GM12878 (cell line): ENCODE results near the gene TTC23L. TPM values are rescaled to one million over a fixed set of nuclear protein-coding genes. Genes with fewer than 3 reads are reported as not detected.

Source experiments
- ATAC-seq: fragments of 200-7000 bp; cut with Tn5 transposase; 3 replicates; pipeline ENCODE4 v1.9.1; 2020; ENCODE audit warnings: mild to moderate bottlenecking, moderate library complexity
- BruUV-seq: library from RNA; stranded (reverse); fragments of 400-500 nt; replicated peaks from 2 replicates; lab custom pipeline; 2021; lab: Mats Ljungman, UMichigan
- CTCF ChIA-PET: fragments of 300-600 bp; sonication (Branson Sonifier 250); formaldehyde crosslinking; extraction: SDS; loops from one replicate; lab custom pipeline; 2021; ENCODE audit warnings: inconsistent platforms; lab: Yijun Ruan, JAX
- POLR2A ChIA-PET: fragments of 350-600 bp; formaldehyde crosslinking; extraction: SDS; loops from one replicate; lab custom pipeline; 2021; ENCODE audit warnings: inconsistent platforms; lab: Charles Lee
- RAD21 ChIA-PET: fragments of 300-600 bp; sonication (Branson Sonifier 250); formaldehyde crosslinking; loops from one replicate; lab custom pipeline; 2023; ENCODE audit warnings: antibody characterized with exemption; ENCODE audit not compliant: unreplicated experiment; lab: Charles Lee
- SMC1A ChIA-PET: fragments of 300-600 bp; sonication (Branson Sonifier 250); formaldehyde crosslinking; loops from one replicate; lab custom pipeline; 2023; ENCODE audit not compliant: unreplicated experiment, uncharacterized antibody; lab: Charles Lee
- DNase-seq: peaks from one replicate; pipeline ENCODE4 v3.0.0-alpha.2; 2011; ENCODE audit warnings: low read depth, low spot score
- FAIRE-seq: peaks from 3 replicates; lab custom pipeline; 2011; peaks lifted over from hg19 to GRCh38; lab: Jason Lieb, UNC
- H2AFZ ChIP-seq: 2 replicates; pipeline ENCODE4 v1.6.0; 2011; ENCODE audit warnings: low read depth, low read length, control low read depth; ENCODE audit not compliant: control insufficient read depth
- H3K27ac ChIP-seq: 2 replicates; pipeline ENCODE4 v1.5.1; 2011; ENCODE audit warnings: control low read depth; ENCODE audit not compliant: control insufficient read depth, insufficient read depth
- H3K27me3 ChIP-seq, 2 experiments: replicated peaks in 1 of 2; 2 replicates each; pipeline versions ENCODE4 v1.6.0 to v1.6.1; 2011; ENCODE audit warnings: low read length in 1 of 2; ENCODE audit not compliant: control insufficient read depth in 2 of 2, insufficient read depth in 2 of 2
- H3K36me3 ChIP-seq, 2 experiments: 2 replicates each; pipeline ENCODE4 v1.5.1; 2011; ENCODE audit warnings: low read length in 1 of 2; ENCODE audit not compliant: control insufficient read depth in 2 of 2, insufficient read depth in 2 of 2
- H3K4me1 ChIP-seq: 2 replicates; pipeline ENCODE4 v1.6.1; 2011; ENCODE audit warnings: mild to moderate bottlenecking, low read length, moderate library complexity, mixed read lengths; ENCODE audit not compliant: control insufficient read depth, insufficient read depth
- H3K4me2 ChIP-seq: 2 replicates; pipeline ENCODE4 v1.6.0; 2011; ENCODE audit warnings: control low read depth; ENCODE audit not compliant: control insufficient read depth, insufficient read depth
- H3K4me3 ChIP-seq: fragments of 200-600 bp; sonication (generic); 2 replicates; pipeline ENCODE4 v1.5.1; 2016
- H3K79me2 ChIP-seq: 2 replicates; pipeline ENCODE4 v1.6.0; 2011; ENCODE audit warnings: low read length; ENCODE audit not compliant: control insufficient read depth, insufficient read depth
- H3K9ac ChIP-seq: 2 replicates; pipeline ENCODE4 v1.8.0; 2011; ENCODE audit warnings: low read length, control low read depth, mixed read lengths; ENCODE audit not compliant: control insufficient read depth, insufficient read depth
- H3K9me3 ChIP-seq: replicated peaks from 3 replicates; pipeline ENCODE4 v1.5.1; 2011; ENCODE audit warnings: mild to moderate bottlenecking, low read length; ENCODE audit not compliant: control insufficient read depth, insufficient read depth
- H4K20me1 ChIP-seq: 2 replicates; pipeline ENCODE4 v1.6.0; 2011; ENCODE audit not compliant: control insufficient read depth, insufficient read depth
- ASH2L ChIP-seq: fragments of 300-600, 200-600 bp; sonication (generic); IDR thresholded peaks from 2 replicates; pipeline ENCODE4 v1.6.1; 2017; ENCODE audit warnings: low read depth, mild to moderate bottlenecking, borderline replicate concordance
- CEBPB ChIP-seq, 2 experiments: fragments of 150-350 bp in 1 of 2; IDR thresholded peaks; 2 replicates each; pipeline ENCODE4 v1.6.1; 2012 to 2014; ENCODE audit warnings: low read depth in 2 of 2, low read length in 2 of 2, borderline replicate concordance in 1 of 2, inconsistent platforms in 1 of 2
- E2F8 ChIP-seq: fragments of 450-650 bp; IDR thresholded peaks from 2 replicates; pipeline ENCODE4 v1.6.1; 2018; ENCODE audit warnings: mild to moderate bottlenecking, low read depth, moderate library complexity; ENCODE audit not compliant: partially characterized antibody
- EED ChIP-seq: sonication (generic); IDR thresholded peaks from 2 replicates; pipeline ENCODE4 v1.6.1; 2016; ENCODE audit warnings: antibody characterized with exemption, low read depth
- ESRRA ChIP-seq: IDR thresholded peaks from 2 replicates; pipeline ENCODE4 v1.6.1; 2012; ENCODE audit warnings: mild to moderate bottlenecking, low read length, improper control_type of control experiment
- FOS ChIP-seq: IDR thresholded peaks from 3 replicates; pipeline ENCODE4 v1.6.1; 2011; ENCODE audit warnings: borderline replicate concordance; ENCODE audit not compliant: insufficient read length; ENCODE audit errors: extremely low read depth
- FOXK2 ChIP-seq: fragments of 450-650 bp; IDR thresholded peaks from 2 replicates; pipeline ENCODE4 v1.6.1; 2017; ENCODE audit warnings: mild to moderate bottlenecking, moderate library complexity
- MYB ChIP-seq: fragments of 150-350 bp; IDR thresholded peaks from 2 replicates; pipeline ENCODE4 v1.6.1; 2014; ENCODE audit warnings: mild to moderate bottlenecking, low read depth, low read length, borderline replicate concordance
- RELA ChIP-seq: fragments of 450-650 bp; IDR thresholded peaks from 2 replicates; pipeline ENCODE4 v1.8.0; 2014; ENCODE audit warnings: borderline replicate concordance; ENCODE audit not compliant: partially characterized antibody
- SREBF1 ChIP-seq: IDR thresholded peaks from 2 replicates; pipeline ENCODE4 v1.6.1; 2012; ENCODE audit warnings: mild to moderate bottlenecking, low read length
- in situ Hi-C: fragments of 300-500 bp; cut with MboI; formaldehyde crosslinking; loops from 9 replicates; pipeline ENCODE4 v1.14.3; 2018; ENCODE audit warnings: mixed read lengths
- intact Hi-C: fragments of 100-400 bp; cut with micrococcal nuclease; formaldehyde crosslinking; loops from one replicate; pipeline ENCODE4 v1.14.2; 2022; ENCODE audit not compliant: unreplicated experiment
- polyA plus RNA-seq, 11 experiments: library from polyadenylated mRNA; depleted of rRNA in 4 of 11; unstranded in 6 of 11; stranded (reverse) in 5 of 11; fragments of >200 nt; fragmentation: Nextera tagmentation in 4 of 11; fragmentation: Illumina TruSeq in 1 of 11; extraction: Ambion mirVana in 4 of 11; extraction: Trizol in 1 of 11; gene quantifications; 1 replicate in 1 of 11; 2 replicates in 10 of 11; pipeline versions ENCODE4 v1.2.1 to v1.2.3, GENCODE V29; 2011 to 2016; ENCODE audit warnings: inconsistent platforms in 2 of 11, missing spikeins in 2 of 11, low read depth in 1 of 11
- total RNA-seq, 4 experiments: library from RNA; depleted of rRNA in 3 of 4; stranded (reverse); fragments of >200 nt in 3 of 4; fragmentation: Illumina TruSeq in 1 of 4; extraction: Trizol in 1 of 4; gene quantifications; 2 replicates each; pipeline versions ENCODE4 v1.2.1 to v1.2.3, GENCODE V29; 2013 to 2021

Gene TTC23L
- total and polyA plus RNA-seq, 10 of the 15 experiments (the other 5 are each of a cell fraction or from before 2014, with no cell fraction given), result 0.09 to 0.34 TPM; not detected in 8

GRCh38 chr5:34897646-34898045 lies 58.7 kb downstream of the TTC23L start:
- in situ Hi-C loops, result no loop called here
- no peaks in the 10 kb centered on the region for H4K20me1 ChIP-seq
- FAIRE-seq, result no peak
- no peaks in the 10 kb centered on the region for H3K36me3 ChIP-seq
- no peaks in the 10 kb centered on the region for H3K79me2 ChIP-seq
- H3K4me2 ChIP-seq, result no peak overlapping the region
- no peak overlapping the region for H3K9ac ChIP-seq
- TF ChIP-seq FOXK2, result no peak
- no peak for TF ChIP-seq MYB
- TF ChIP-seq CEBPB (IDR thresholded peaks at IDR 0.05; ENCODE audit: borderline replicate concordance in 1 of 2, low read depth in 2 of 2, low read length in 2 of 2), result no peak
- no peak for TF ChIP-seq ESRRA
- no peak for TF ChIP-seq E2F8
- no peak for TF ChIP-seq ASH2L
- TF ChIP-seq EED, result no peak
- TF ChIP-seq SREBF1, result no peak
- TF ChIP-seq RELA, result no peak
- no peak for TF ChIP-seq FOS
- TF ChIP-seq, all 136 proteins: peak for 0
- H3K27me3 ChIP-seq, result no peaks in the 10 kb centered on the region
- ATAC-seq, result no peak
- POLR2A ChIA-PET, result no interaction called here
- no peak overlapping the region for H2AFZ ChIP-seq
- H3K4me3 ChIP-seq, result no peak overlapping the region
- no peak for DNase-seq
- no TSS peak for BruUV-seq
- RAD21 ChIA-PET, result interaction anchor here (0.9 to 1.6 kb wide), 5 partner anchors 17 to 423 kb away, joined by 3 to 8 read pairs (median 3); partner anchors contain the start of genes BRIX1 and RAD1
- intact Hi-C loops, result loop anchor here (1.0 kb wide), 3 partner anchors 374 to 423 kb away; no protein-coding TSS in a partner anchor
- SMC1A ChIA-PET, result interaction anchor here (0.6 to 2.6 kb wide), 10 partner anchors 14 to 852 kb away, joined by 3 to 19 read pairs (median 4); no protein-coding TSS in a partner anchor
- CTCF ChIA-PET, result interaction anchor here (0.6 to 5.7 kb wide), 18 partner anchors 10 to 422 kb away, joined by 3 to 44 read pairs (median 6); partner anchors contain the start of genes BRIX1 and RAD1
- H3K9me3 ChIP-seq, result no peaks in the 10 kb centered on the region
- no peak overlapping the region for H3K27ac ChIP-seq
- no peaks in the 10 kb centered on the region for H3K4me1 ChIP-seq
